ENCODE results near the gene BCCIP.

- TF ChIP-seq CTCF (IDR thresholded peaks at IDR 0.05; ENCODE audit: low read depth, low read length, missing input control) (no peak), RAD21 (IDR thresholded peaks at IDR 0.05) (no peak), ATF3 (IDR thresholded peaks at IDR 0.05) (no peak), SP1 (IDR thresholded peaks at IDR 0.05) (no peak), TAF1 (conservative IDR thresholded peaks at IDR 0.05) (no peak), HNF4A (conservative IDR thresholded peaks at IDR 0.05) (no peak), RXRA (IDR thresholded peaks at IDR 0.05) (no peak), JUND (IDR thresholded peaks at IDR 0.05) (no peak), GABPA (IDR thresholded peaks at IDR 0.05 in 1 of 2, conservative IDR thresholded peaks at IDR 0.05 in 1 of 2) (no peak), REST (IDR thresholded peaks at IDR 0.05) (no peak)
- TF ChIP-seq, protein P1, sequence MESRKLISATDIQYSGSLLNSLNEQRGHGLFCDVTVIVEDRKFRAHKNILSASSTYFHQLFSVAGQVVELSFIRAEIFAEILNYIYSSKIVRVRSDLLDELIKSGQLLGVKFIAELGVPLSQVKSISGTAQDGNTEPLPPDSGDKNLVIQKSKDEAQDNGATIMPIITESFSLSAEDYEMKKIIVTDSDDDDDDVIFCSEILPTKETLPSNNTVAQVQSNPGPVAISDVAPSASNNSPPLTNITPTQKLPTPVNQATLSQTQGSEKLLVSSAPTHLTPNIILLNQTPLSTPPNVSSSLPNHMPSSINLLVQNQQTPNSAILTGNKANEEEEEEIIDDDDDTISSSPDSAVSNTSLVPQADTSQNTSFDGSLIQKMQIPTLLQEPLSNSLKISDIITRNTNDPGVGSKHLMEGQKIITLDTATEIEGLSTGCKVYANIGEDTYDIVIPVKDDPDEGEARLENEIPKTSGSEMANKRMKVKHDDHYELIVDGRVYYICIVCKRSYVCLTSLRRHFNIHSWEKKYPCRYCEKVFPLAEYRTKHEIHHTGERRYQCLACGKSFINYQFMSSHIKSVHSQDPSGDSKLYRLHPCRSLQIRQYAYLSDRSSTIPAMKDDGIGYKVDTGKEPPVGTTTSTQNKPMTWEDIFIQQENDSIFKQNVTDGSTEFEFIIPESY (IDR thresholded peaks at IDR 0.05) = no peak
These were observed 411 bp downstream of the BCCIP start for GRCh38 chr10:125823663-125824251.

All from liver (tissue), 3 donors.